Activated CD8-positive, alpha-beta T cell treated with anti-CD3 and anti-CD28 coated beads for 36 hours (primary cell): ENCODE data around the gene NANOS2. TPM values are rescaled to one million over a fixed set of nuclear protein-coding genes. Genes with fewer than 3 reads are reported as not detected.

Experiments used
- ATAC-seq: fragments of 200-7000 bp; cut with Tn5 transposase; one replicate; pipeline ENCODE4 v1.10.0; 2021; ENCODE audit warnings: mild to moderate bottlenecking, moderate library complexity
- CTCF ChIA-PET: fragments of 350-600 bp; sonication (Branson Sonifier 250); formaldehyde crosslinking; loops from one replicate; lab custom pipeline; 2021; ENCODE audit warnings: antibody characterized with exemption; lab: Charles Lee
- POLR2A ChIA-PET: fragments of 350-600 bp; sonication (Branson Sonifier 250); formaldehyde crosslinking; loops from one replicate; lab custom pipeline; 2021; ENCODE audit warnings: antibody characterized with exemption; lab: Charles Lee
- DNase-seq: peaks from one replicate; pipeline ENCODE4 v3.0.0-alpha.2; 2020
- H3K27ac Mint-ChIP-seq: one replicate; pipeline ENCODE4 v1.8.0; 2021; ENCODE audit warnings: mild to moderate bottlenecking, mixed read lengths
- H3K27me3 Mint-ChIP-seq: one replicate; pipeline ENCODE4 v1.8.0; 2021; ENCODE audit warnings: mixed read lengths
- H3K36me3 Mint-ChIP-seq: one replicate; pipeline ENCODE4 v1.8.0; 2021; ENCODE audit warnings: low read depth, mixed read lengths
- H3K4me1 Mint-ChIP-seq: one replicate; pipeline ENCODE4 v1.8.0; 2021; ENCODE audit warnings: low read depth, mixed read lengths
- H3K4me3 Mint-ChIP-seq: one replicate; pipeline ENCODE4 v1.8.0; 2021; ENCODE audit warnings: mild to moderate bottlenecking, moderate library complexity, mixed read lengths
- H3K9me3 Mint-ChIP-seq: one replicate; pipeline ENCODE4 v1.8.0; 2021; ENCODE audit warnings: mixed read lengths
- intact Hi-C: fragments of 100-400 bp; cut with micrococcal nuclease; formaldehyde crosslinking; loops from one replicate; pipeline ENCODE4 v1.10.0; 2022
- total RNA-seq, 2 experiments: library from RNA; stranded (reverse); gene quantifications; one replicate each; pipeline ENCODE4 v1.2.3, GENCODE V29; 2021
- TF ChIP-seq, protein P1 (sequence below): fragments of 200-600 bp; IDR thresholded peaks from one replicate; pipeline ENCODE4 v1.8.0; 2022; ENCODE audit warnings: antibody characterized with exemption, mild to moderate bottlenecking

NANOS2 gene
- total RNA-seq, 2 experiments from 2014 or later = not detected

DNA sequence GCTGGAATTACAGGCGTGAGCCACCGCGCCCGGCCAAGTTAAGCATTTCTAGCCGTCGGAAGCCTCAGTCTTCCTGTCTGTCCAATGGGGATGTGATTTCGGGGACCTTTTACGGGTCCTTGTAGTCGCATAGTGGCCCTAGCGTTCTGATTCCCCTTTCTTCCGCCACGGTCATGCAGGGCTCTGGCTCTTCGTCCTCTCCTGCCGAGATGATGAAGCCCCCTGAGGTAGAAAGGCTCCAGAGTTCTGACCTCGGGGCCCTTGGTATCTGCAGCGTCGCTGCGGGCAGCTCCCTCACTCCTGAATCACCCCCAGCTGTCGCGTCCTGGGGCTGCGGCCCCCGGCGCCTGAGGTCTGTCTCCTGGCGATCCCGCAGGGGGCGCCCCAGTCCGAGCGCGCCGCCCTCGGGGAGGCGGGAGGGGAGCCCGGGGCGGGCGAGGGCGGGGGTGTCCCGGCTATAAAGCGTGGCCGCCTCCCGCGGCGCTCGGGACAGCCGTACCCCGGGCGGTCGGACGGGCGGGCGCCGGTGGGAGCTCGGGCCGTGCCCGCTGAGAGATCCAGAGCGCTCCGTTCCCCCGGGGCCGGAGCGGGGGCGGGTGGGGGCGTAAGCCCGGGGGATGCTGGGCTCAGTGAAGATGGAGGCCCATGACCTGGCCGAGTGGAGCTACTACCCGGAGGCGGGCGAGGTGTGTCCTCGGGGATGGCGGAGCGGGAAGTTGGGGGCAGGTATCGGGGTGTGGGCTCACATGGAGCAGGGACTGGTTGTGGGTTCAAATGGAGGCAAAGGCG is 50.5 kb downstream of the NANOS2 start, which contains the start of gene FOXA3:
TSS of gene FOXA3 (plus strand) at position 487 of the 789 bp plus-strand sequence. CDS start at position 618, 131 bp downstream.
- ChIA-PET CTCF (interaction anchor here (0.9 to 5.3 kb wide), 9 partner anchors 8 to 146 kb away, joined by 3 to 100 read pairs (median 3); partner anchors contain the start of genes IRF2BP1, MYPOP and SIX5), POLR2A (interaction anchor here (1.0 to 3.9 kb wide), 5 partner anchors 17 to 88 kb away, joined by 3 to 24 read pairs (median 8); partner anchors contain the start of genes IRF2BP1 and MYPOP)
- intact Hi-C loops = no loop called here
- Mint-ChIP-seq H3K4me1 (peaks cover 18% of the 10 kb centered on the region), H3K36me3 (peaks cover 7% of the 10 kb centered on the region), H3K4me3 (peak within 1 kb of the TSS; percentile 85), H3K27ac (peak within 1 kb of the TSS; percentile 98), H3K9me3 (no peaks in the 10 kb centered on the region), H3K27me3 (peaks cover 25% of the 10 kb centered on the region)
- ATAC-seq (peak; percentile 24), DNase-seq (peak; percentile 68)
- TF ChIP-seq, protein P1, sequence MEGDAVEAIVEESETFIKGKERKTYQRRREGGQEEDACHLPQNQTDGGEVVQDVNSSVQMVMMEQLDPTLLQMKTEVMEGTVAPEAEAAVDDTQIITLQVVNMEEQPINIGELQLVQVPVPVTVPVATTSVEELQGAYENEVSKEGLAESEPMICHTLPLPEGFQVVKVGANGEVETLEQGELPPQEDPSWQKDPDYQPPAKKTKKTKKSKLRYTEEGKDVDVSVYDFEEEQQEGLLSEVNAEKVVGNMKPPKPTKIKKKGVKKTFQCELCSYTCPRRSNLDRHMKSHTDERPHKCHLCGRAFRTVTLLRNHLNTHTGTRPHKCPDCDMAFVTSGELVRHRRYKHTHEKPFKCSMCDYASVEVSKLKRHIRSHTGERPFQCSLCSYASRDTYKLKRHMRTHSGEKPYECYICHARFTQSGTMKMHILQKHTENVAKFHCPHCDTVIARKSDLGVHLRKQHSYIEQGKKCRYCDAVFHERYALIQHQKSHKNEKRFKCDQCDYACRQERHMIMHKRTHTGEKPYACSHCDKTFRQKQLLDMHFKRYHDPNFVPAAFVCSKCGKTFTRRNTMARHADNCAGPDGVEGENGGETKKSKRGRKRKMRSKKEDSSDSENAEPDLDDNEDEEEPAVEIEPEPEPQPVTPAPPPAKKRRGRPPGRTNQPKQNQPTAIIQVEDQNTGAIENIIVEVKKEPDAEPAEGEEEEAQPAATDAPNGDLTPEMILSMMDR = peak; percentile 82

DNA sequence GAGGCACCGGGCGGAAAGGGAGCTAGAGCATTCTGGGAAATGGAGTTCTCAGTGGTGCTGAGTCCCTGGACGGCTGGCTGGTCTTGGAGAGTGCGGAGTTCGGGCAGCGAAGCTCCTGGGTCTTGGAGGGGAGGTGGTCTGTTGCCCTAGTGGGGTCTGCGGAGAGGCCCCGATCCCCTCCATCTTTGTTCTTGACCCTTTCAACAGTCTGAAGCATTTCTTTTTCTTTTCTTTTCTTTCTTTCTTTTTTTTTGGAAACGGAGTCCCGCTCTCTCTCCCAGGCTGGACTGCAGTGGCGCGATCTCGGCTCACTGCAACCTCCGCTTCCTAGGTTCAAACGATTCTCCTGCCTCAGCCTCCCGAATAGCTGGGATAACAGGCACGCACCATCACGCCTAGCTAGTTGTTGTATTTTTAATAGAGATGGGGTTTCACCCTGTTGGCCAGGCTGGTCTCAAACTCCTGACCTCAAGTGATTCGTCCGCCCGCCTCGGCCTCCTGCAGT is 51.2 kb downstream of the NANOS2 start:
- peaks cover 21% of the 10 kb centered on the region for H3K4me1 Mint-ChIP-seq
- H3K27ac Mint-ChIP-seq = peak overlapping the region; percentile 98
- peaks cover 12% of the 10 kb centered on the region for H3K36me3 Mint-ChIP-seq
- ATAC-seq (no peak), DNase-seq (no peak)
- TF ChIP-seq, protein P1 = no peak
- ChIA-PET CTCF (interaction anchor here (0.7 to 5.3 kb wide), 8 partner anchors 9 to 684 kb away, joined by 3 to 100 read pairs (median 6); partner anchors contain the start of genes IRF2BP1, MYPOP and SIX5), POLR2A (interaction anchor here (1.9 to 3.9 kb wide), 3 partner anchors 18 to 38 kb away, joined by 8 to 24 read pairs (median 9); partner anchors contain the start of genes IRF2BP1 and MYPOP)
- intact Hi-C loops = no loop called here
- H3K9me3 Mint-ChIP-seq = no peaks in the 10 kb centered on the region
- peaks cover 25% of the 10 kb centered on the region for H3K27me3 Mint-ChIP-seq
- H3K4me3 Mint-ChIP-seq = peak overlapping the region; percentile 85

Other genes starting within 250 kb of the NANOS2 start
- 1 to 10 TPM; 5.9 to 6.8 TPM for gene GIPR, start 246.6 kb downstream of the NANOS2 start, total RNA-seq
- 100 to 1,000 TPM; 918 to 967 TPM for gene SNRPD2, start 222.8 kb downstream of the NANOS2 start, total RNA-seq
- gene QPCTL, start 222.1 kb downstream of the NANOS2 start, total RNA-seq = 10 to 100 TPM; 31.6 to 31.7 TPM
- 10 to 100 TPM; 28.6 to 34.7 TPM for gene FBXO46, start 183.9 kb downstream of the NANOS2 start, total RNA-seq
- not detected for gene MEIOSIN, start 181.3 kb downstream of the NANOS2 start, total RNA-seq
- 1 to 10 TPM in 1 of 2 experiments, under 1 TPM in 1; 0.97 to 1.5 TPM for gene SIX5, start 145.5 kb downstream of the NANOS2 start, total RNA-seq
- 1 to 10 TPM; 5.8 to 8.0 TPM for gene DMPK, start 132.3 kb downstream of the NANOS2 start, total RNA-seq
- 10 to 100 TPM; 23.5 to 26.0 TPM for gene DMWD, start 121.9 kb downstream of the NANOS2 start, total RNA-seq
- gene RSPH6A, start 99.5 kb downstream of the NANOS2 start, total RNA-seq = under 1 TPM; 0.41 to 0.63 TPM
- 100 to 1,000 TPM in 1 of 2 experiments, 10 to 100 TPM in 1; 96.8 to 114 TPM for gene SYMPK, start 51.6 kb downstream of the NANOS2 start, total RNA-seq
- under 1 TPM in 1 of 2 experiments, not detected in 1; 0.36 TPM for gene FOXA3, start 50.5 kb downstream of the NANOS2 start, total RNA-seq
- 10 to 100 TPM; 15.3 to 17.2 TPM for gene IRF2BP1, start 28.6 kb downstream of the NANOS2 start, total RNA-seq
- gene MYPOP, start 12.2 kb downstream of the NANOS2 start, total RNA-seq = 1 to 10 TPM; 4.1 to 5.0 TPM
- not detected for gene NOVA2, start 59.1 kb upstream of the NANOS2 start, total RNA-seq
- gene CCDC61, start 80.7 kb upstream of the NANOS2 start, total RNA-seq = 10 to 100 TPM; 26.9 to 29.2 TPM
- not detected for gene PGLYRP1, start 108.3 kb upstream of the NANOS2 start, total RNA-seq
- not detected for gene IGFL4, start 126.2 kb upstream of the NANOS2 start, total RNA-seq
- gene IGFL3, start 209.9 kb upstream of the NANOS2 start, total RNA-seq = not detected
- not detected for gene IGFL2, start 233.5 kb upstream of the NANOS2 start, total RNA-seq